Lung (tissue), 12 donors: ENCODE measurements around the gene ATXN1. TPM values are rescaled to one million over a fixed set of nuclear protein-coding genes. Genes with fewer than 3 reads are reported as not detected.
A peak's percentile ranks its signal among the peaks of the same experiment; 100 is the strongest.

ENCODE experiments used
- ATAC-seq: fragments of 200-7000 bp; cut with Tn5 transposase; one replicate; pipeline ENCODE4 v1.9.1; 2020; ENCODE audit warnings: moderate number of reproducible peaks; ENCODE audit not compliant: insufficient read depth, low FRiP score
- DNase-seq, 3 donors: peaks; one replicate each; pipeline ENCODE4 v3.0.0-alpha.2; 2013 to 2017
- H3K27ac ChIP-seq, 2 donors: one replicate each; pipeline ENCODE4 v1.5.1; 2013; ENCODE audit warnings: mild to moderate bottlenecking in 2 of 2, moderate library complexity in 2 of 2, control low read depth in 1 of 2, inconsistent platforms in 1 of 2, low read depth in 1 of 2, low read length in 1 of 2
- H3K27me3 ChIP-seq, 3 donors: one replicate each; pipeline ENCODE4 v1.5.1; 2013; ENCODE audit warnings: low read length in 2 of 3; ENCODE audit not compliant: control insufficient read depth in 3 of 3, insufficient read depth in 3 of 3
- H3K36me3 ChIP-seq, 4 donors: one replicate each; pipeline ENCODE4 v1.5.1; 2013; ENCODE audit warnings: low read length in 4 of 4, mild to moderate bottlenecking in 1 of 4, moderate library complexity in 1 of 4; ENCODE audit not compliant: control insufficient read depth in 4 of 4, insufficient read depth in 4 of 4
- H3K4me1 ChIP-seq, 5 donors: one replicate each; pipeline ENCODE4 v1.5.1; 2013; ENCODE audit warnings: low read length in 5 of 5, mild to moderate bottlenecking in 2 of 5, moderate library complexity in 1 of 5; ENCODE audit not compliant: control insufficient read depth in 5 of 5, insufficient read depth in 5 of 5
- H3K4me3 ChIP-seq: one replicate; pipeline ENCODE4 v1.5.1; 2013; ENCODE audit warnings: mild to moderate bottlenecking, control low read depth, moderate library complexity
- H3K9ac ChIP-seq, 2 donors: one replicate each; pipeline ENCODE4 v1.5.1; 2013; ENCODE audit warnings: low read length in 2 of 2, control low read depth in 1 of 2; ENCODE audit not compliant: insufficient read depth in 1 of 2
- H3K9me3 ChIP-seq, 4 donors: one replicate each; pipeline ENCODE4 v1.5.1; 2013; ENCODE audit warnings: low read length in 3 of 4, mild to moderate bottlenecking in 1 of 4, moderate library complexity in 1 of 4; ENCODE audit not compliant: control insufficient read depth in 4 of 4, insufficient read depth in 3 of 4
- WGBS, 2 donors: extraction: QIAGEN DNeasy Blood & Tissue Kit; methylation state at CpG; one replicate each; pipeline ENCODE4 v1.1.7; 2013; 5-methylcytosine and 5-hydroxymethylcytosine counted together
- polyA plus RNA-seq, 2 donors: library from polyadenylated mRNA; stranded (reverse); fragments of 200-250 nt; gene quantifications; one replicate each; pipeline ENCODE4 v1.2.1, GENCODE V29; 2013
- total RNA-seq, 2 donors: library from RNA; depleted of rRNA in 1 of 2; stranded (reverse); fragments of >200 nt in 1 of 2; gene quantifications; one replicate each; pipeline ENCODE4 v1.2.1, GENCODE V29; 2014 to 2021
- TF ChIP-seq, protein P1 (sequence below): IDR thresholded peaks from 2 replicates; pipeline ENCODE4 v1.5.1; 2012; ENCODE audit warnings: mild to moderate bottlenecking; ENCODE audit errors: control extremely low read depth, extremely low read depth
- donor health status: control.
- donor health status: control.
- donor health status: Bipolar disorder and iron deficiency.
- donor health status: healthy.
- donor health status: DM: yes; HTN: yes; CAD: no.

Gene ATXN1
- total and polyA plus RNA-seq, 4 donors: 9.7 to 108 (median 34.9) TPM

DNA sequence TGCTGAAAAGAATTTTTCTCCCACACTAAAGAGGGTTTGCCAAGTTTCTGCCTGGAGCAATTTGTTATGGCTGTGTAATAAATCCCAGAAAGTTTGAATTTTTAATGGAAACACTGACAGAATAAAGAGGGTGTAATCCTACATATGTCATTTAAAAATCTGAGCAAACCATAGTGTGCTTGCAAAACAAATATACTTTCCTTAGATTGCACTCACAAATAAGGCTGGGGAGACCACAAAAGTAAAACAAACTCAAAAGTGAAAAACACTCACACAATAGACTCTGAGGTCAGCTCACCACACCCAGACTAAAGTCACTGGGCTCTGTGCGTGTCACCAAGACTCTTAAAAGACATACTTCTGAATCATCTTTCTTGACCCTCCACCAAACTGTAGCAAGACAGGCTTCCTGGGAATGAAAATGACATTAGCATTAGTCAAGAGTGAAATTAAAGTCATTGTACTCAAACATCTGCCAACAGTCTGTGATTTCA is 4.8 kb upstream of the ATXN1 start:
- no peak for DNase-seq
- peak overlapping the region in 1 of 2 donors; percentile 12 for H3K27ac ChIP-seq
- TF ChIP-seq, protein P1, sequence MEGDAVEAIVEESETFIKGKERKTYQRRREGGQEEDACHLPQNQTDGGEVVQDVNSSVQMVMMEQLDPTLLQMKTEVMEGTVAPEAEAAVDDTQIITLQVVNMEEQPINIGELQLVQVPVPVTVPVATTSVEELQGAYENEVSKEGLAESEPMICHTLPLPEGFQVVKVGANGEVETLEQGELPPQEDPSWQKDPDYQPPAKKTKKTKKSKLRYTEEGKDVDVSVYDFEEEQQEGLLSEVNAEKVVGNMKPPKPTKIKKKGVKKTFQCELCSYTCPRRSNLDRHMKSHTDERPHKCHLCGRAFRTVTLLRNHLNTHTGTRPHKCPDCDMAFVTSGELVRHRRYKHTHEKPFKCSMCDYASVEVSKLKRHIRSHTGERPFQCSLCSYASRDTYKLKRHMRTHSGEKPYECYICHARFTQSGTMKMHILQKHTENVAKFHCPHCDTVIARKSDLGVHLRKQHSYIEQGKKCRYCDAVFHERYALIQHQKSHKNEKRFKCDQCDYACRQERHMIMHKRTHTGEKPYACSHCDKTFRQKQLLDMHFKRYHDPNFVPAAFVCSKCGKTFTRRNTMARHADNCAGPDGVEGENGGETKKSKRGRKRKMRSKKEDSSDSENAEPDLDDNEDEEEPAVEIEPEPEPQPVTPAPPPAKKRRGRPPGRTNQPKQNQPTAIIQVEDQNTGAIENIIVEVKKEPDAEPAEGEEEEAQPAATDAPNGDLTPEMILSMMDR: no peak
- no peaks in the 10 kb centered on the region for H3K36me3 ChIP-seq
- H3K9ac ChIP-seq: no peak overlapping the region
- 39 to 78% methylated on average over 1 of the region's 1 CpG for WGBS, 2 donors
- no peak for ATAC-seq
- H3K4me3 ChIP-seq: no peak overlapping the region
- H3K4me1 ChIP-seq: peaks cover 4 to 42% (median 20%) of the 10 kb centered on the region in 5 donors
- no peaks in the 10 kb centered on the region for H3K9me3 ChIP-seq
- H3K27me3 ChIP-seq: no peaks in the 10 kb centered on the region

GRCh38 chr6:16765235-16765634 is 4.0 kb upstream of the ATXN1 start:
- H3K4me1 ChIP-seq: peaks cover 2 to 42% (median 20%) of the 10 kb centered on the region in 5 donors
- no peak overlapping the region for H3K27ac ChIP-seq
- no peaks in the 10 kb centered on the region for H3K9me3 ChIP-seq
- 90 to 97% methylated on average over 3 of the region's 3 CpGs for WGBS, 2 donors
- H3K4me3 ChIP-seq: no peak overlapping the region
- DNase-seq (no peak), ATAC-seq (no peak)
- no peak overlapping the region for H3K9ac ChIP-seq
- H3K36me3 ChIP-seq: no peaks in the 10 kb centered on the region
- no peaks in the 10 kb centered on the region for H3K27me3 ChIP-seq
- TF ChIP-seq, protein P1: no peak

GRCh38 chr6:16764188-16764950 is 3.1 kb upstream of the ATXN1 start:
- DNase-seq (peak in 2 of 3 donors; percentile 71 to 78), ATAC-seq (no peak)
- peak overlapping the region in 1 of 2 donors; percentile 26 for H3K27ac ChIP-seq
- H3K4me3 ChIP-seq: no peak overlapping the region
- H3K9ac ChIP-seq: no peak overlapping the region
- no peaks in the 10 kb centered on the region for H3K27me3 ChIP-seq
- 74 to 91% methylated on average over 3 of the region's 3 CpGs for WGBS, 2 donors
- H3K36me3 ChIP-seq: no peaks in the 10 kb centered on the region
- TF ChIP-seq, protein P1: no peak
- no peaks in the 10 kb centered on the region for H3K9me3 ChIP-seq
- H3K4me1 ChIP-seq: peaks cover 2 to 37% (median 18%) of the 10 kb centered on the region in 5 donors
